CD14-positive monocyte (primary cell): Measurements from ENCODE around the gene TSPAN13. TPM values are rescaled to one million over a fixed set of nuclear protein-coding genes. Genes with fewer than 3 reads are reported as not detected.

ENCODE experiments used
- DNase-seq, 3 donors: peaks; one replicate each; pipeline ENCODE4 v3.0.0-alpha.2; 2011 to 2022
- H2AFZ ChIP-seq: 2 replicates; pipeline ENCODE4 v1.6.0; 2012; ENCODE audit warnings: mild to moderate bottlenecking, low read depth, low read length, inconsistent platforms; ENCODE audit not compliant: insufficient read depth, poor library complexity, severe bottlenecking
- H3K27ac ChIP-seq, 2 donors: 1 replicate in 1 of 2; 2 replicates in 1 of 2; pipeline ENCODE4 v1.5.1; 2012 to 2013; ENCODE audit warnings: low read length in 2 of 2, control low read depth in 1 of 2, inconsistent platforms in 1 of 2, low read depth in 1 of 2, mild to moderate bottlenecking in 1 of 2
- H3K27me3 ChIP-seq, 2 donors: one replicate each; pipeline versions ENCODE4 v1.6.0 to v1.6.1; 2011 to 2013; ENCODE audit warnings: low read length in 2 of 2; ENCODE audit not compliant: control insufficient read depth in 2 of 2, insufficient read depth in 2 of 2
- H3K36me3 ChIP-seq, 2 donors: replicated peaks in 1 of 2; 1 replicate in 1 of 2; 2 replicates in 1 of 2; pipeline versions ENCODE4 v1.5.1 to v1.6.1; 2012 to 2013; ENCODE audit warnings: low read length in 2 of 2, control low read depth in 1 of 2, inconsistent platforms in 1 of 2, mild to moderate bottlenecking in 1 of 2; ENCODE audit not compliant: insufficient read depth in 2 of 2, control insufficient read depth in 1 of 2
- H3K4me1 ChIP-seq, 2 donors: 1 replicate in 1 of 2; 2 replicates in 1 of 2; pipeline versions ENCODE4 v1.5.1 to v1.6.1; 2012 to 2013; ENCODE audit warnings: low read length in 2 of 2, control low read depth in 1 of 2, inconsistent platforms in 1 of 2, mild to moderate bottlenecking in 1 of 2, moderate library complexity in 1 of 2; ENCODE audit not compliant: insufficient read depth in 2 of 2, control insufficient read depth in 1 of 2
- H3K4me2 ChIP-seq: replicated peaks from 2 replicates; pipeline ENCODE3; 2012; ENCODE audit warnings: low read length, moderate library complexity, mild to moderate bottlenecking; ENCODE audit not compliant: poor library complexity, severe bottlenecking; ENCODE audit errors: extremely low read depth
- H3K4me3 ChIP-seq, 3 experiments: fragments of 200-600 bp in 1 of 3; sonication (generic) in 1 of 3; replicated peaks in 1 of 3; 1 replicate in 2 of 3; 2 replicates in 1 of 3; pipeline ENCODE4 v1.5.1; 2011 to 2013; ENCODE audit warnings: low read length in 3 of 3, mild to moderate bottlenecking in 3 of 3, control low read depth in 2 of 3, low read depth in 2 of 3, inconsistent platforms in 1 of 3, moderate library complexity in 1 of 3
- H3K79me2 ChIP-seq: 2 replicates; pipeline ENCODE4 v1.6.0; 2012; ENCODE audit warnings: mild to moderate bottlenecking, control low read depth, inconsistent platforms, low read length, moderate library complexity; ENCODE audit not compliant: insufficient read depth
- H3K9ac ChIP-seq: 2 replicates; pipeline ENCODE4 v1.6.0; 2017; ENCODE audit warnings: low read length, mild to moderate bottlenecking; ENCODE audit not compliant: insufficient read depth, poor library complexity, severe bottlenecking
- H3K9me3 ChIP-seq, 2 donors: replicated peaks in 1 of 2; 1 replicate in 1 of 2; 2 replicates in 1 of 2; pipeline versions ENCODE4 v1.5.1 to v1.6.1; 2012 to 2013; ENCODE audit warnings: low read length in 2 of 2, control low read depth in 1 of 2; ENCODE audit not compliant: control insufficient read depth in 1 of 2, insufficient read depth in 1 of 2
- H4K20me1 ChIP-seq: 2 replicates; pipeline ENCODE4 v1.6.0; 2012; ENCODE audit warnings: mild to moderate bottlenecking, low read length, control low read depth, moderate library complexity; ENCODE audit not compliant: insufficient read depth
- H3K27ac Mint-ChIP-seq, 7 donors: one replicate each; pipeline ENCODE4 v1.8.0; 2020; ENCODE audit warnings: mild to moderate bottlenecking in 7 of 7, mixed read lengths in 7 of 7, moderate library complexity in 6 of 7, inconsistent platforms in 2 of 7
- H3K27me3 Mint-ChIP-seq, 3 donors: one replicate each; pipeline ENCODE4 v1.8.0; 2021 to 2022; ENCODE audit warnings: low read depth in 3 of 3, mild to moderate bottlenecking in 3 of 3, mixed read lengths in 3 of 3, moderate library complexity in 3 of 3, inconsistent platforms in 1 of 3
- H3K36me3 Mint-ChIP-seq, 2 donors: one replicate each; pipeline ENCODE4 v1.8.0; 2020; ENCODE audit warnings: mixed read lengths in 2 of 2, inconsistent platforms in 1 of 2, mild to moderate bottlenecking in 1 of 2
- H3K4me1 Mint-ChIP-seq: one replicate; pipeline ENCODE4 v1.8.0; 2020; ENCODE audit warnings: mild to moderate bottlenecking, mixed read lengths
- H3K4me3 Mint-ChIP-seq, 2 donors: one replicate each; pipeline ENCODE4 v1.8.0; 2020; ENCODE audit warnings: mild to moderate bottlenecking in 2 of 2, mixed read lengths in 2 of 2, moderate library complexity in 1 of 2
- H3K9me3 Mint-ChIP-seq, 7 donors: one replicate each; pipeline ENCODE4 v1.8.0; 2020 to 2022; ENCODE audit warnings: mixed read lengths in 7 of 7, mild to moderate bottlenecking in 6 of 7, moderate library complexity in 6 of 7, inconsistent platforms in 2 of 7
- CTCF ChIP-seq: fragments of 200-600 bp; IDR thresholded peaks from one replicate; pipeline ENCODE4 v1.8.0; 2022; ENCODE audit warnings: antibody characterized with exemption, mild to moderate bottlenecking
- WGBS: methylation state at CpG from one replicate; pipeline ENCODE4 v1.1.5; 2013; ENCODE audit warnings: missing lambda C conversion rate; ENCODE audit not compliant: insufficient coverage; 5-methylcytosine and 5-hydroxymethylcytosine counted together
- intact Hi-C, 2 donors: fragments of 100-400 bp; cut with micrococcal nuclease; formaldehyde crosslinking; loops; one replicate each; pipeline versions ENCODE4 v1.15.0 to v1.15.1; 2023
- polyA plus RNA-seq, 3 donors: library from polyadenylated mRNA; depleted of rRNA in 1 of 3; unstranded in 2 of 3; stranded (reverse) in 1 of 3; fragments of 300-500 nt in 2 of 3; fragments of >200 nt in 1 of 3; fragmentation: Illumina TruSeq in 2 of 3; gene quantifications; 1 replicate in 2 of 3; 2 replicates in 1 of 3; pipeline ENCODE4 v1.2.3, GENCODE V29; 2012 to 2021

The TSPAN13 gene
- polyA plus RNA-seq, 3 donors: 0.09 to 0.17 (median 0.16) TPM

GRCh38 chr7:16747102-16747501, 6.5 kb upstream of the TSPAN13 start:
- Histone ChIP-seq H3K4me2 (no peak overlapping the region), H2AFZ (no peak overlapping the region), H3K36me3 (no peaks in the 10 kb centered on the region), H3K27me3 (no peaks in the 10 kb centered on the region), H3K27ac (no peak overlapping the region), H3K9ac (no peak overlapping the region), H3K79me2 (no peaks in the 10 kb centered on the region), H3K4me3 (no peak overlapping the region), H4K20me1 (no peaks in the 10 kb centered on the region), H3K4me1 (peaks cover 6 to 7% of the 10 kb centered on the region in 2 donors), H3K9me3 (no peaks in the 10 kb centered on the region)
- intact Hi-C loops: no loop called here
- WGBS: no CpG with 5 or more reads among the region's 1 CpG
- Mint-ChIP-seq H3K27ac (peak overlapping the region in 2 of 7 donors; percentile 7 to 19), H3K36me3 (no peaks in the 10 kb centered on the region), H3K4me3 (no peak overlapping the region), H3K27me3 (peaks cover 0 to 9% (median 2%) of the 10 kb centered on the region in 3 donors), H3K9me3 (peaks cover 0 to 2% (median 0%) of the 10 kb centered on the region in 7 donors), H3K4me1 (peaks cover 5% of the 10 kb centered on the region)
- DNase-seq: no peak
- no peak for TF ChIP-seq CTCF

- Histone ChIP-seq H3K36me3 (no peaks in the 10 kb centered on the region), H2AFZ (peak overlapping the region; percentile 83), H3K9ac (peak overlapping the region; percentile 53), H3K4me2 (peak overlapping the region; percentile 99), H3K27ac (no peak overlapping the region), H3K79me2 (no peaks in the 10 kb centered on the region), H3K4me1 (peaks cover 13 to 22% of the 10 kb centered on the region in 2 donors), H3K27me3 (peaks cover 7 to 24% of the 10 kb centered on the region in 2 donors), H3K9me3 (no peaks in the 10 kb centered on the region), H4K20me1 (no peaks in the 10 kb centered on the region), H3K4me3 (peak overlapping the region; percentile 46 to 84 (median 52))
- H3K4me1 Mint-ChIP-seq: peaks cover 16% of the 10 kb centered on the region
- H3K27ac Mint-ChIP-seq: peak overlapping the region in 3 of 7 donors; percentile 0 to 1 (median 1)
- H3K36me3 Mint-ChIP-seq: peaks cover 0 to 1% of the 10 kb centered on the region in 2 donors
- peak in 1 of 3 donors; percentile 5 for DNase-seq
- peak overlapping the region; percentile 89 for H3K4me3 Mint-ChIP-seq
- under 1% methylated on average over 50 of the region's 58 CpGs for WGBS
- no peak for TF ChIP-seq CTCF
- peaks cover 0 to 2% (median 0%) of the 10 kb centered on the region in 7 donors for H3K9me3 Mint-ChIP-seq
- peaks cover 16 to 20% (median 16%) of the 10 kb centered on the region in 3 donors for H3K27me3 Mint-ChIP-seq
- intact Hi-C loops: no loop called here
These were observed 639 bp downstream of the TSPAN13 start for GRCh38 chr7:16753932-16754855.
